Lung (tissue), 12 donors: Measurements from ENCODE around the gene ATP2B3. TPM values are rescaled to one million over a fixed set of nuclear protein-coding genes. Genes with fewer than 3 reads are reported as not detected.
A peak's percentile ranks its signal among the peaks of the same experiment; 100 is the strongest.

Experiments used
- ATAC-seq: fragments of 200-7000 bp; cut with Tn5 transposase; one replicate; pipeline ENCODE4 v1.9.1; 2020; ENCODE audit warnings: moderate number of reproducible peaks; ENCODE audit not compliant: insufficient read depth, low FRiP score
- DNase-seq, 3 donors: peaks; one replicate each; pipeline ENCODE4 v3.0.0-alpha.2; 2013 to 2017
- H3K27ac ChIP-seq, 2 donors: one replicate each; pipeline ENCODE4 v1.5.1; 2013; ENCODE audit warnings: mild to moderate bottlenecking in 2 of 2, moderate library complexity in 2 of 2, control low read depth in 1 of 2, inconsistent platforms in 1 of 2, low read depth in 1 of 2, low read length in 1 of 2
- H3K27me3 ChIP-seq, 3 donors: one replicate each; pipeline ENCODE4 v1.5.1; 2013; ENCODE audit warnings: low read length in 2 of 3; ENCODE audit not compliant: control insufficient read depth in 3 of 3, insufficient read depth in 3 of 3
- H3K36me3 ChIP-seq, 4 donors: one replicate each; pipeline ENCODE4 v1.5.1; 2013; ENCODE audit warnings: low read length in 4 of 4, mild to moderate bottlenecking in 1 of 4, moderate library complexity in 1 of 4; ENCODE audit not compliant: control insufficient read depth in 4 of 4, insufficient read depth in 4 of 4
- H3K4me1 ChIP-seq, 5 donors: one replicate each; pipeline ENCODE4 v1.5.1; 2013; ENCODE audit warnings: low read length in 5 of 5, mild to moderate bottlenecking in 2 of 5, moderate library complexity in 1 of 5; ENCODE audit not compliant: control insufficient read depth in 5 of 5, insufficient read depth in 5 of 5
- H3K4me3 ChIP-seq: one replicate; pipeline ENCODE4 v1.5.1; 2013; ENCODE audit warnings: mild to moderate bottlenecking, control low read depth, moderate library complexity
- H3K9ac ChIP-seq, 2 donors: one replicate each; pipeline ENCODE4 v1.5.1; 2013; ENCODE audit warnings: low read length in 2 of 2, control low read depth in 1 of 2; ENCODE audit not compliant: insufficient read depth in 1 of 2
- H3K9me3 ChIP-seq, 4 donors: one replicate each; pipeline ENCODE4 v1.5.1; 2013; ENCODE audit warnings: low read length in 3 of 4, mild to moderate bottlenecking in 1 of 4, moderate library complexity in 1 of 4; ENCODE audit not compliant: control insufficient read depth in 4 of 4, insufficient read depth in 3 of 4
- CTCF ChIP-seq: IDR thresholded peaks from 2 replicates; pipeline ENCODE4 v1.5.1; 2012; ENCODE audit warnings: mild to moderate bottlenecking; ENCODE audit errors: control extremely low read depth, extremely low read depth
- WGBS, 2 donors: extraction: QIAGEN DNeasy Blood & Tissue Kit; methylation state at CpG; one replicate each; pipeline ENCODE4 v1.1.7; 2013; 5-methylcytosine and 5-hydroxymethylcytosine counted together
- polyA plus RNA-seq, 2 donors: library from polyadenylated mRNA; stranded (reverse); fragments of 200-250 nt; gene quantifications; one replicate each; pipeline ENCODE4 v1.2.1, GENCODE V29; 2013
- total RNA-seq, 2 donors: library from RNA; depleted of rRNA in 1 of 2; stranded (reverse); fragments of >200 nt in 1 of 2; gene quantifications; one replicate each; pipeline ENCODE4 v1.2.1, GENCODE V29; 2014 to 2021
- donor health status: control.
- donor health status: control.
- donor health status: Bipolar disorder and iron deficiency.
- donor health status: healthy.
- donor health status: DM: yes; HTN: yes; CAD: no.

The ATP2B3 gene
- total and polyA plus RNA-seq, 4 donors = 0.21 to 0.54 TPM; not detected in 2

GRCh38 chrX:153494541-153495361 lies 22.7 kb upstream of the ATP2B3 start, which contains the start of gene BGN:
Gene BGN (plus strand): TSS chrX:153494980. CDS start chrX:153504632, 9,652 bp downstream.
- H3K36me3 ChIP-seq = no peaks in the 10 kb centered on the region
- H3K9me3 ChIP-seq = no peaks in the 10 kb centered on the region
- WGBS, 2 donors = 9 to 45% methylated on average over 13 to 41 of the region's 41 CpGs
- ATAC-seq (no peak), DNase-seq (peak; percentile 79 to 84 (median 79))
- H3K4me1 ChIP-seq = peaks cover 0 to 45% (median 8%) of the 10 kb centered on the region in 5 donors
- peak within 1 kb of the TSS in 1 of 2 donors; percentile 17 for H3K27ac ChIP-seq
- no peaks in the 10 kb centered on the region for H3K27me3 ChIP-seq
- peak within 1 kb of the TSS in 1 of 2 donors; percentile 23 for H3K9ac ChIP-seq
- H3K4me3 ChIP-seq = peak within 1 kb of the TSS; percentile 14
- no peak for TF ChIP-seq CTCF

GRCh38 chrX:153495362-153495751 lies 22.1 kb upstream of the ATP2B3 start:
- DNase-seq (peak in 2 of 3 donors; percentile 66 to 68), ATAC-seq (no peak)
- WGBS, 2 donors = 32 to 56% methylated on average over 17 of the region's 17 CpGs
- Histone ChIP-seq H3K4me3 (peak overlapping the region; percentile 4), H3K27me3 (no peaks in the 10 kb centered on the region), H3K36me3 (no peaks in the 10 kb centered on the region), H3K27ac (peak overlapping the region in 1 of 2 donors; percentile 8), H3K9ac (no peak overlapping the region), H3K9me3 (no peaks in the 10 kb centered on the region), H3K4me1 (peaks cover 0 to 40% (median 8%) of the 10 kb centered on the region in 5 donors)
- TF ChIP-seq CTCF = no peak

- H3K36me3 ChIP-seq = no peaks in the 10 kb centered on the region
- peaks cover 0 to 33% (median 8%) of the 10 kb centered on the region in 5 donors for H3K4me1 ChIP-seq
- no peak overlapping the region for H3K4me3 ChIP-seq
- no peak for TF ChIP-seq CTCF
- ATAC-seq (no peak), DNase-seq (no peak)
- 72 to 75% methylated on average over 8 to 18 of the region's 18 CpGs for WGBS, 2 donors
- no peak overlapping the region for H3K27ac ChIP-seq
- no peaks in the 10 kb centered on the region for H3K27me3 ChIP-seq
- no peaks in the 10 kb centered on the region for H3K9me3 ChIP-seq
- H3K9ac ChIP-seq = no peak overlapping the region
These were observed 21.4 kb upstream of the ATP2B3 start for GRCh38 chrX:153495903-153496589.
